Cardiac septum (tissue), 1 donor: ENCODE data around the gene PTPRG. TPM values are rescaled to one million over a fixed set of nuclear protein-coding genes. Genes with fewer than 3 reads are reported as not detected.

Experiments used
- DNase-seq: peaks from one replicate; pipeline ENCODE4 v3.0.0-alpha.2; 2020; ENCODE audit warnings: low spot score
- intact Hi-C: fragments of 100-400 bp; cut with DNase I; formaldehyde crosslinking; loops from one replicate; pipeline ENCODE4 v1.14.0; 2022
- total RNA-seq: library from RNA; stranded (reverse); fragmentation: NEBNext Ultra II Directional; extraction: Animal tissue kit (Norgen Biotek cat#: 25700); gene quantifications from one replicate; pipeline ENCODE4 v1.2.1, GENCODE V29; 2021
- donor health status: DM: no; HTN: no; CAD: no.

PTPRG gene
- total RNA-seq, 1 donor from 2014 or later, result 34.3 TPM

DNA sequence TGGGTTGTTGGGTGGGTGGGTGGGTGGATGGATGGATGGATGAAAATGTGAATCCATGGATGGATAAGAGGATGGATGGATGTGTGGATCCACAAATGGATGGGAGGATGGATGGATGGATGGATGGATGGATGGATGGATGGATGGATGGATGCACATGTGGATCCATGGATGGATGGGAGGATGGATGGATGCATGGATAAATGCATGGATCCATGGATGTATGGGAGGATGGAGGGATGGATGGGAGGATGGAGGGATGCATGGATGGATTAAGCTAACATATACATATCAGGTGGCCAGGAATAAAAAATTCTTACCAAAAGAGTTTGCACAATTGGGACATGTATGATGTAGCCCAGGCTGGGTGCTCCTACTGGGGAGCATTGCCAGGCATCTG lies 616.7 kb downstream of the PTPRG start:
- intact Hi-C loops, result no loop called here
- no peak for DNase-seq

DNA sequence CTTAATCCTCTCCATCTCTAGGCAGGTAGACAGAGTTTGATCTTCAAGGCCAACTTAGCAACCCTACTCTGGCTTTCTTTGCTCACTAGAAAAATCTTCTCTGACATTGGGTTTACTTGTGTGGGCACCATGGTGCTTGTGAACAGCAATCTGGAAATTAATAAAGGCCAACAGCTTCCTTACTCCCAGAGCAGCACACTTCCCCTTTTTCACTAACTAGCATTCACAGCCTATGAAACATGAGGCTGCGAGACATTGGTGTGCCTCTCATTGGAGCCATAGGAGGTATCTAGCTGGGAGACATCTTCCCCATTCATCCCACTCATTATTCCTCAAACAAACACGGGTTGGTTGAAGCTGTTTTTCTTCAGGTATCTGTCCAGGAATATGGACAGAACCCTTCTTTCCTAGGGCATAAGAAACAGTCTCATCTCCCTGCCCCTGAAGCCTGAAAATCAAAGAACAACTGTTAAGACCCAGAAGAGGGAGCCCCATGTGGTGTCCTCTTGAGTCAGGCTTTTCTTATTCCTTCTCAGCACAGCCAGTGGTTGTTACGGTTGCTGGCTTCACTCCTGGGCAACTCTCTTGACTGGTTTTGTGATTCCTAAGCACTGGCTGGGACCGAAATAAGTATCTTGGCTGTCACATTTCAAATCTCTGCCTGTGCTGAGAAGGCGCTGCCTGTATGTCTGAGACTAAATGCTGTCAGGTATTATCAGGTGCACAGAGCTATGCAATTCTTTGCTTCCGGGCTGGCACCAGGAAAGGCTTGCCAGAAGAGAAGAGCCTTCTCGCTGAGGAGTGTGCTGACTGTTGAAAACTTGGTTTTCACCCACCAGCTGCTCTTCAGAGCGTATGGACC lies 617.6 kb downstream of the PTPRG start:
- no peak for DNase-seq
- intact Hi-C loops, result no loop called here

DNA sequence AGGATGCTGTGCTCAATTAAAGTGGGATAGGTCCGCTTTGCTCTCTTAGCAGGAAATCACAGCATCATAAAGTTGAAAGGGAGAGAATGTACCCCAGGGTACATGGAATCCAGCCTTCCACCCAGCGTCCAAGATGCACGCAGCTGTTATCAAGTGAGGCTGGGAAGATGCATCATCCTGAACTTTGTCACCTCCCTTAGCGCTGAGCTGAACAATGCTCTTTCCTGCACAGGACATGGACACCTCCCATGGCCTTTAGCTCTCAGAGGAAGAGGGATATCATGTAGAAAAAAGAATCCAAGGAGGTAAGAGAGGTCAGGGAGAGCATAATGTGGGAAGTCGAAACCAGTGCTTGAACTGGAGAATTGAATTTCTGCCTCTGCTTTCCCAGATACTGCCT lies 619.1 kb downstream of the PTPRG start:
- intact Hi-C loops, result loop anchor here (2.0 to 10.0 kb wide), 3 partner anchors 46 to 926 kb away; partner anchors contain the start of gene FHIT
- DNase-seq, result no peak

DNA sequence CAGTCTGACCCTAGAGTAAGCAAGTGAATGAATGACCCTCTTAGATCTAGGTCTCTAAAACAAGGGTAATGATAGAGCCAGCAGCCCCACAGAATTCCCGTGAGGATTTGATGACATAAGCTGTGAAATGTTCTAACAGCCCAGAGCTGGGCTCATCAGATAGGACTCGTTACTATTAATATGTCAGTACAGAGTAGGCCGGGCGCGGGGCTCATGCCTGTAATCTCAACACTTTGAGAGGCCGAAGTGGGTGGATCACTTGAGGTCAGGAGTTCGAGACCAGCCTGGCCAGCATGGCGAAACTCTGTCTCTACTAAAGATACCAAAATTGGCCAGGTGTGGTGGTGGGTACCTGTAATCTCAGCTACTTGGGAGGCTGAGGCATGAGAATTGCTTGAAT lies 621.7 kb downstream of the PTPRG start:
- intact Hi-C loops, result loop anchor here (10.0 kb wide), 2 partner anchors 258 to 928 kb away; partner anchors contain the start of gene FHIT
- DNase-seq, result no peak

DNA sequence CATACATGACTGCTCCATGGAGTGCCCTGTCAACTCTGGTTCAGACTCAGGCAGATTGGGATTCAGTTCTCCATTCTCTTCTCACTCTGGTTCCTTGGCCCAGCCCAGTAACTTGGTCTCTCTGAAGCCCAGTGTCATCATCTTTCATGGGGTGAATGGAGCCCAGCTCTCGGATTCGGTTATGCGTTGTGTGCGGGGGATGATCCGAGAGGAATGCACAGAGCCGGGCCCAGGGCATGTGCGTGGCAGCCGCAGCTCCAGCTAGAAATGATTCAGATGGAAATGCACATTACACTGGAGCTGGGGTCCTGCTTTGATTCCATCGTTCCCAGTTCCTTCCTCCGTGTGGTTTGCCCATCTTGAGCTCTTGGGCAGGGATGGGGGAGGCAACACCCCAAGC lies 622.6 kb downstream of the PTPRG start:
- no peak for DNase-seq
- intact Hi-C loops, result loop anchor here (10.0 kb wide), 2 partner anchors 259 to 929 kb away; partner anchors contain the start of gene FHIT

DNA sequence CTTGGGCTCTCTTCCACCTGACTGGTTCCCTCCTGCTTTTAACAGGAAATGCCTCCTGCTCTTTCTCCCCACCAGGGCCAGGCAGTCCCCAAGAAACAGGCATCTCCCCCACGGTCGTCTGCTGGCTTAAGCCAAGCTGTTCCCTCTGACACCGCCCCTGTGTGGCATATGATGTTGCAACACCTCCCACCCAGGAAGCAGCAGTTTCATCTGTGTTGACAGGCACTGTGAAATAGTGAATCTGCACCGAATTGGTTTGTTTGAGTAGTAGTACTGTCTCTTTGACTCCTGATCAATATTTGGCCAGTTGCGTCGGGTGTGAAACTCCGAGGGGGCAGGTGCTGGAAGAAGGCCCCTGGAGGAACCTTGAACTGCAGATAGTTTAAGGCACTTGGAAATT lies 623.2 kb downstream of the PTPRG start:
- intact Hi-C loops, result loop anchor here (10.0 kb wide), 2 partner anchors 260 to 930 kb away; partner anchors contain the start of gene FHIT
- DNase-seq, result no peak

DNA sequence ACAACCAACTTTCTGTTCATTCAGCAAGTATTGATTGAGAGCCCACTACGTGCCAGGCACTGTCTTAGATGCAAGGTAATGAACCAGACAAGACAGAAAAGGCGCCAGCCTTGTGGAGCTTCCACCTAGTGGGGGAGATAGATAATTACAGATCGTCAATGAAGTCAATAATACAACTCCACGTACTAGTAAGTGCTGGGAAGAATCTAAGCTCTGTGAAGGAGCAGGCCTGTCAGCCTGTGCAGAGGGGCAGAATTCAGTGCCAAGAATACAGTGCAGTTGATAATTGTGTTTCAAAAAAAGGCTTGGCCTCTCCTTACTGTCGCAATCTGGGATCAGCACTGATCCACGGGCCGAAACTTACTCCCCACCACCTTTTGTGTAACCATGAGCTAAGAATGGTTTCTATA lies 625.7 kb downstream of the PTPRG start:
- DNase-seq, result no peak
- intact Hi-C loops, result loop anchor here (2.0 to 10.0 kb wide), 4 partner anchors 230 to 932 kb away; partner anchors contain the start of gene FHIT

DNA sequence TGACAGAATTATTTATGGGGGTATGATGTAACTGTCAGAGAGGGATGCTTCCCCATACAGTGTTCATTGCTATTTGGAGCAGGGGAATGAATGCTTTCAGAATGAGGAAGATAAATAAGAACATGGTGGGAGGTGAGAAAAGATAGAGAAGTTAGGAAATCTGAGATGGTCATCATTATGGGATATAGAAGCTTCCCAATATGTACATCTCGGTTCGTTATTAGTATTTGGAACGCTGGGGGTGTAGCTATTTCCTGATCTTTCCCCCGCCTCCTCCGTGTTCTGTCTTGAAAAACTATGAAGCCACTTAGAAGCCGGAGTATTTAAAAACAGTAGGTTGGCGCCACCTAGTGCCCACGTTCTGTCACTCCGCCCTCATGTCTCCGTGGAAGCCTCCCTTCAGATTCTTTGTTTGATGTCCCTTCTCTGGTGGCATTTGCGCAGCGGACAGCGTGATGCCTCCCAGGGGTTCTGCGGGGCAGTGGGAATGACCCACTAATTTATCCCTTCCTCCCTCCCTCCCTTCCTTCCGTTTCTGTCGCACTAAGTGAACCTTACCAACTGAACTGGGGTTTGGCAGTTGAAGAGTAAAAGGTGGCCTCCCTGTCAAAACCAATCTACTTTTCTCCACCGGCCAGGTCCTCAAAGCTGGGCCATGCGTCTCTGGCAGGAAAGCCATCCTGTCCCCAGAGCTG lies 627.5 kb downstream of the PTPRG start:
- intact Hi-C loops, result loop anchor here (2.0 to 10.0 kb wide), 4 partner anchors 232 to 934 kb away; partner anchors contain the start of gene FHIT

DNA sequence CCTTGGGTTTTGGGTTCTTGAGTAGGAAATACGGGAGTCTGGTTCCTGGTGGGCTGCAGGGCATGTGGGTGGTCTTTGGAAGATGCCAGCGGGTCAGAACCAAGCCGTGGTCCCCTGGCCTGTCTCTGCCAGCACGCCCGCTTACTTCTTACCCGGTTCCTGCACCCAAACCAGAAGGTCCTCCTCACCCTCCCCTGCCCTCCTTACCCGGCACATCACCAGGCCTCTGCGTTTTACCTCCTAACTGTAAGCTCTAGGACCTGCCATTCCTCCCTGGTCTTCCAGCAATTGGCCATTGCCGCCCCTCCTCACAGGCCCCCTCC lies 628.0 kb downstream of the PTPRG start:
- intact Hi-C loops, result loop anchor here (2.0 to 10.0 kb wide), 4 partner anchors 232 to 935 kb away; partner anchors contain the start of gene FHIT
- no peak for DNase-seq

More for the DNA sequence above, 627.5 kb downstream of the PTPRG start:
- no peak for DNase-seq

DNA sequence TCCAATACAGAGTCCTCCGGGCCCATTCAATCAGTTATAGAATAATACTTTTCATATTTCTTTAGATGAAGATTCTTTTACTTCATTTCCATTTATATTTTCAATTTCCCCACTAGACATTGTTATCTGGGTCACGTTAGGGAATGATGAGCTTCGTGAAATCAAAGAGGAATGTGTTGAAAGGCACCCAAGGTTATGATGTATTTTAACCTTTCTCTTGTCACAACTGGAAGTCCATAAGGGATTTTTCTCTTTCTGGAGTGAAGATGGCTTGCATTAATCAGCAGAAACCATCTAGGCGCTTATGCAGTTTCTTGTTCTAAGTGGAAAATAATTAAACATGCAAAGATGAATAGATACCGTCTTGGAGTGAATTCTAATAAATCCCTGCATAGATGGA lies 631.5 kb downstream of the PTPRG start:
- intact Hi-C loops, result no loop called here
- no peak for DNase-seq

DNA sequence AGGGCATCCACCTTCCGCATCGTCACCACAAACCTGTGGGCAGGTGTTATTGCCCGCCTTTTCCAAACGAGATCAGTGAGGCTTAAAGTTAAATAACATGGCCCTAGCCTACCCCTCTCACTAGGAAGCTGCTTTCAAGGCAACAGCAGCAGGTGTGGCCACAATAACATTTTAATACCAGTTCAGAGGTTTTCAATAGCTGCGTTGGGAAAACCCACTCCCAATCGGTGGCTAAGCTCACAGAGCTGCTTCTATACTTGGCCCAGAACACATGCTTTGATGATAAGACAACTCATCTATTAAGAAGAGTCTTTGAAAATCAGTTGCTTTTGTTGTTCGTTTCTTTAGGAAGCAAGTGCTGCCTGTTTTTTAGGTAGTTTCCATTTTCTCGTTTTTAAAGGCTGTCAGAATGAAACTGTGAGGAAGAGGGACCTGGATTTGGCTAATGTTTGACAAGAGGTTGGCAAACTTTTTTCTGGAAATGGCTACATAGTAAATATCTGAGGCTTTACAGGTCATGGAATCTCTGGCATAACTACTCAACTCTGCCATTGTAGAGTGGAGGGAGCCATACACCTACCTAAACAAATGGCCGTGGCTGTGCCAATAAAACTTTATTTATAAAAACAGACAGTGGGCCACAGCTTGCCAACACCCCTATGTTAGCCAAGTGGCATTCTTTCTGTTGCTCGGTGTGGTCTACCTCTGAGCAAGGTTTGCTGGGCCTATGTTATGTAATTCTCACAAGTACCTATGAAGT lies 632.4 kb downstream of the PTPRG start:
- intact Hi-C loops, result no loop called here
- DNase-seq, result no peak

DNA sequence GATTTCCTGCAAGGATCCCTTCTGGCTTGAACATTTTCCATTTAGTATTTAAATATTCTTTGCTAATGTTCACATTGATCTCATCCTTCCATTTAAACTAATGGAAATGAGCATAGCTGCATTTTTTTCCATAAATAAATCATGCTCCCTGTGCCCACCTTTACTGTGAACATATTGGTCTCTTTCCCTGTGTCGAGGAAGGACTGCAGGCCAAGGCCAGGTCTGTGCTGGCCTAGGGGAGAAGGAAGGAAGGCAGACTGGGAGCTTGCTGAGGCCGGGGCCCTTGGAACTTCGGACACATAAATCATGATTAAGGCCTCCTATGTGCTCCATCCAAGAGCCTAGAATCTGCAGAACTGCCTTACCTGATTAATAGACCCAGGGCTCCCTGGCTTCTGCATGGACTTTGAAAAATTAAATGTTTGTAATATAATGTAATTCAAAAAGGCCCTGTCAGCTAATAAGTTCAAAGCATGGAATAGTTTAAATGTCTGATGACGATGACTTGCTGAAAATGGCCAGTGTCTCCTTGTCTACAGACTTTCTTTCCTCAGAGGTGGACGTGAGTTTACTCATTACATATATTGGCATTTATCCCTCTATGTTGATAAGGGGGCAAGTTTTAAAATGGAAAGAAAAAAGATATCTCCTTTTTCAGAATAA lies 636.1 kb downstream of the PTPRG start:
- intact Hi-C loops, result no loop called here
- DNase-seq, result no peak

DNA sequence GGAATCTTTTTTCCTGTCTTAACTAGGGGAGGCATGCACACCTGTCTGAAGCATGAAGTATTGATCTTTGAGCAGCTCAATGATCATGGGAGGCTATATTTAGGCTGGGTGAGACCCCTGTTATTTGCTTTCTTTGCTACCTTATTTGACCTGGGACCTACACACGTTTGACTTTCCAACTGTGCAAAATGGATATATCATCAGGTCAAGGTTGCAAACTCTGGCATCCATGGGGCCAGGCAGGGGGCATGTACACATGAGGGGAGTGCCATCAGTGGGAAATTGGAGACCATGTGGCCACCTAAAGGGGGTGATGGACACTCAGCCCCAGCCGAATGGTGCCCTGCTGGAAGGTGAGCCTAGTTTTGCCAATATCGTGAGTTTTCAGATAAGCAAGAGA lies 637.8 kb downstream of the PTPRG start:
- intact Hi-C loops, result no loop called here

DNA sequence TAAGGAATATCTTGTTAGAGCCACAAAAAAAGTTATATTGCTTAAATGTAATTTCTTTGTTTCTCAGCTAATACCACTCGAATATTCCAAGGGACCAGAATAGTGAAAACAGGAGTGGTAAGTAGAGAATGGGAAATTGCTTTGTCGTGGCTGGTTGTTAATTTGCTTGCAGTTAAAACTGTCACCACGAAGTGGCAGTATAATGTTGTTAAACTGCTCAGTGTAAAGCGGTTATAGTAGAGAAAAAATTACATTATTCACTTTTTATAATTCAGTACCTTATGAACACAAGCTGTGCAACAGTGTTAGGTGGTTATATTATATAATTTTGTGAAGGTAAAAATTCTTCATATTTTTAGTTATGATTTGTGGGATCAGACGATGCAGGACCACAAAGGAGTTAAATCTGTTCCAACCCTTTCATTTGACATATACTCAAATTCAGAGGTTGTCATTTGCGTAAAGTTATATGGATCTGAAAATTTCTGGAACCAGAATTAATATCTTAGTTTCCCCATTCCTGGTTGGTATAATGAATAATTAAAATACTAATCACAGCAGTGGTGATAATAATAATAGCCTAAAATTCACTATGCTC lies 640.2 kb downstream of the PTPRG start:
- intact Hi-C loops, result loop anchor here (5.0 kb wide), 1 partner anchor 111 kb away; no protein-coding TSS in a partner anchor
- no peak for DNase-seq

More for the DNA sequence above, 637.8 kb downstream of the PTPRG start:
- no peak for DNase-seq

DNA sequence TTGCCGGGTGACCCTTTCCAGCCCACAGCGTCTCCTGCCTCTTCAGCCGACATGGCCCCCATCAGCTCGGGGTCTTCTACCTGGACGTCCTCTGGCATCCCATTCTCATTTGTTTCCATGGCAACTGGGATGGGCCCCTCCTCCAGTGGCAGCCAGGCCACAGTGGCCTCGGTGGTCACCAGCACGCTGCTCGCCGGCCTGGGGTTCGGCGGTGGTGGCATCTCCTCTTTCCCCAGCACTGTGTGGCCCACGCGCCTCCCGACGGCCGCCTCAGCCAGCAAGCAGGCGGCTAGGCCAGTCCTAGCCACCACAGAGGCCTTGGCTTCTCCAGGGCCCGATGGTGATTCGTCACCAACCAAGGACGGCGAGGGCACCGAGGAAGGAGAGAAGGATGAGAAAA lies 641.8 kb downstream of the PTPRG start:
- intact Hi-C loops, result loop anchor here (5.0 kb wide), 1 partner anchor 109 kb away; no protein-coding TSS in a partner anchor
- no peak for DNase-seq

DNA sequence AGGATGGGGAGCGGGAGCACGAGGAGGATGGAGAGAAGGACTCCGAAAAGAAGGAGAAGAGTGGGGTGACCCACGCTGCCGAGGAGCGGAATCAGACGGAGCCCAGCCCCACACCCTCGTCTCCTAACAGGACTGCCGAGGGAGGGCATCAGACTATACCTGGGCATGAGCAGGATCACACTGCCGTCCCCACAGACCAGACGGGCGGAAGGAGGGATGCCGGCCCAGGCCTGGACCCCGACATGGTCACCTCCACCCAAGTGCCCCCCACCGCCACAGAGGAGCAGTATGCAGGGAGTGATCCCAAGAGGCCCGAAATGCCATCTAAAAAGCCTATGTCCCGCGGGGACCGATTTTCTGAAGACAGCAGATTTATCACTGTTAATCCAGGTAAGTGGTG lies 642.2 kb downstream of the PTPRG start:
- intact Hi-C loops, result loop anchor here (5.0 kb wide), 1 partner anchor 109 kb away; no protein-coding TSS in a partner anchor
- DNase-seq, result no peak

DNA sequence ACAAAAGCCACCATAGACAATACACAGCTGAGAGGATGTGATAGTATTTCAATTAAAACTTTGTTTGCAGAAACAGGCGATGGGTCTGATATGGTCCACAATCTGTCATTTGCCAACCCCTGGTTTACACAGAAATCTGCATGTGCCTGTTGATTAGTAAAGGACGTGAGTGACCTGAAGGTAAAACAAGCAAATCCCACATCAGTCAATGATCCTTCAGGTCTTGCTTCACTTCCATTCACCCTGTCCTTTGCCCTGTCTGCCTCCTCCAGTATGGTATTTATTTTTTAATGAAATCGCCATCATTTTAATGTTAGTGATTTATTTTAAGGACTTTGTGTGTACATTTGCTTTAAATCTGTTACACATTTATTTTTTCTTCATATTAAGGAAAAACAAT lies 645.8 kb downstream of the PTPRG start:
- no peak for DNase-seq
- intact Hi-C loops, result no loop called here

DNA sequence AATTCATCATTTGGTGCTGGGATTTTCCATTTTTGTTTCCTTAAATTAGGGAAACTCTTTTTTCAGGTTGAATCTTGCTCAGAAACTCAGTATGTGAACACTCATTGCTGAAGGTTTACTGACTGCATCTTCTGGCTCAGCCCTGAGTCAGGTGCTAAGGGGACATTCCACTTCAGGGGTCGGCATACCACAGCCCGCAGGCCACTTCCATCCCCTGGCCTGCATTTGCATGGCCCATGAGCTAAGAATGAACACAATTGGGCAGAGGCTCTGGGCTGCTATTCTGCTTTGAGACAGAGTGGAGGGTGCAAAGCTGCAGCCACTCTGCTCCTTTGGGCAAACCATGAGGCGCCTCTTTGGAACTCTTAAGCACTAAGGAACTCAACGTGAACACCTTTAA lies 647.0 kb downstream of the PTPRG start:
- intact Hi-C loops, result no loop called here
- DNase-seq, result no peak

DNA sequence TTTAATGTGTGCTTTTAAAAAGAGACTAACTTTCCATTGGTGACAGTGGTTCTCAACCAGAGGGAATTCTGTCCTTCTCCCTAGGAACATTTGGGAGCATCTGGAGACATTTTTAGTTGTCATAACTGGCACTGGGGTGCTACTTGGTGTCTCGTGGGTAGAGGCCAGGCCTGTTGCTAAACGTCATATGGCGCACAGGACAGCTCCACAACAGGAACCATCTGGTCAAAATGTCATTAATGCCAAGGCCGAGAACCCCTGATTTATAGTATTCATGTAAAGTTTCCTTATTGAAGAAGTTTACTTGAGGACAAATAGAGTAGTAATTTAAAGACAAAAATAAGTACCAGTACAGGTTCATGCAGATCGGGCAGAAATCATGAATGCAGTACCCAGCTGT lies 647.7 kb downstream of the PTPRG start:
- DNase-seq, result no peak
- intact Hi-C loops, result no loop called here
